Karpas-422 (cell line): ENCODE measurements around the gene ZFAND5. TPM values are rescaled to one million over a fixed set of nuclear protein-coding genes. Genes with fewer than 3 reads are reported as not detected.

Experiments
- DNase-seq: peaks from one replicate; pipeline ENCODE4 v3.0.0-alpha.2; 2015
- H2AFZ ChIP-seq: fragments of 200-600 bp; sonication (generic); 2 replicates; pipeline ENCODE4 v1.6.1; 2014; ENCODE audit warnings: antibody characterized with exemption, low read length, mixed read lengths
- H3K27ac ChIP-seq: fragments of 200-600 bp; sonication (generic); 2 replicates; pipeline ENCODE4 v1.5.1; 2014; ENCODE audit warnings: mild to moderate bottlenecking, low read length, moderate library complexity
- H3K27me3 ChIP-seq: fragments of 200-600 bp; sonication (generic); 2 replicates; pipeline ENCODE4 v1.6.1; 2014; ENCODE audit warnings: low read length, mixed read lengths
- H3K36me3 ChIP-seq: fragments of 200-600 bp; sonication (generic); 2 replicates; pipeline ENCODE4 v1.6.1; 2014; ENCODE audit warnings: low read length, mixed read lengths; ENCODE audit not compliant: insufficient read depth
- H3K4me1 ChIP-seq: fragments of 200-600 bp; sonication (generic); 2 replicates; pipeline ENCODE4 v1.6.1; 2014; ENCODE audit warnings: mild to moderate bottlenecking, low read length, mixed read lengths
- H3K4me2 ChIP-seq: fragments of 200-600 bp; sonication (generic); 2 replicates; pipeline ENCODE4 v1.6.1; 2014; ENCODE audit warnings: low read length, low read depth, mild to moderate bottlenecking; ENCODE audit not compliant: poor library complexity, severe bottlenecking
- H3K4me3 ChIP-seq: fragments of 200-600 bp; sonication (generic); 2 replicates; pipeline ENCODE4 v1.5.1; 2014; ENCODE audit warnings: mild to moderate bottlenecking, antibody characterized with exemption, low read length, mixed read lengths
- H3K79me2 ChIP-seq: fragments of 200-600 bp; sonication (generic); 2 replicates; pipeline ENCODE4 v1.6.1; 2014; ENCODE audit warnings: mild to moderate bottlenecking, low read length, mixed read lengths
- H3K9ac ChIP-seq: fragments of 200-600 bp; sonication (generic); 2 replicates; pipeline ENCODE4 v1.6.0; 2014; ENCODE audit warnings: low read length
- H3K9me2 ChIP-seq: fragments of 200-600 bp; sonication (generic), shearing (Covaris generic); replicated peaks from 2 replicates; pipeline ENCODE4 v1.6.0; 2014; ENCODE audit warnings: mild to moderate bottlenecking, low read length, moderate library complexity; ENCODE audit not compliant: insufficient read depth
- H3K9me3 ChIP-seq: fragments of 300-700, 200-600 bp; sonication (generic); 2 replicates; pipeline ENCODE4 v1.6.1; 2014; ENCODE audit warnings: low read length, mixed read lengths
- H4K20me1 ChIP-seq: fragments of 200-600 bp; sonication (generic); 2 replicates; pipeline ENCODE4 v1.6.1; 2014; ENCODE audit warnings: mild to moderate bottlenecking, antibody characterized with exemption, low read length, low read depth; ENCODE audit not compliant: insufficient read depth
- total RNA-seq: library from RNA; depleted of rRNA; stranded (reverse); fragments of >200 nt; shearing (Covaris generic); gene quantifications from 2 replicates; pipeline ENCODE4 v1.2.3, GENCODE V29; 2014; ENCODE audit warnings: low replicate concordance

Gene ZFAND5
- total RNA-seq, 1 experiment from 2014 or later = 46.4 TPM

- DNase-seq = no peak
- no peak overlapping the region for H3K4me2 ChIP-seq
- no peak overlapping the region for H3K4me3 ChIP-seq
- no peaks in the 10 kb centered on the region for H4K20me1 ChIP-seq
- no peaks in the 10 kb centered on the region for H3K9me3 ChIP-seq
- H3K27ac ChIP-seq = no peak overlapping the region
- no peaks in the 10 kb centered on the region for H3K36me3 ChIP-seq
- no peaks in the 10 kb centered on the region for H3K9me2 ChIP-seq
- H3K9ac ChIP-seq = no peak overlapping the region
- H3K4me1 ChIP-seq = no peaks in the 10 kb centered on the region
- no peaks in the 10 kb centered on the region; the same call in 1 of the 2 replicates for H3K27me3 ChIP-seq
- H3K79me2 ChIP-seq = no peaks in the 10 kb centered on the region
- no peak overlapping the region for H2AFZ ChIP-seq
Observed at GRCh38 chr9:72396247-72397091, 31.5 kb upstream of the ZFAND5 start.

DNA sequence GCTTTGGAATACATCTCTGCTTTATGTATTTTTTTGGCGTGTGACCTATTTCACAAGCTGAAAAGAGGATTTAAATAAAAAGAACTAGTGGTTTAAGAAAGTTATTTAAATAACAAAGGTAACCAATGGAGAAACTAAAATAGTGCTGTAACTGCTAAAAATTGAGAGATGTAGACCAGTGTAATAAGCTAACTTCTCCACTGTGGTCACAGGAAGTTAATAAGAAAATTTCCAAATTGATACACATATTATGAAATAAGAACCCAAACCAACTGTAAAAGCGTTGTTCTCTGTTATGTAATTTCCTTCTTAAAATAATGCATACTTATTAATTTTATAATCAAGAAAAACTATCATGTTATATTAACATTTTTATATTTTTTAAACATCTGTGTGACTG, 29.1 kb upstream of the ZFAND5 start:
- Histone ChIP-seq H3K36me3 (no peaks in the 10 kb centered on the region), H3K4me1 (no peaks in the 10 kb centered on the region), H3K27ac (no peak overlapping the region), H3K4me2 (no peak overlapping the region), H3K9ac (no peak overlapping the region), H3K9me2 (no peaks in the 10 kb centered on the region), H3K9me3 (no peaks in the 10 kb centered on the region), H2AFZ (no peak overlapping the region), H4K20me1 (no peaks in the 10 kb centered on the region), H3K79me2 (no peaks in the 10 kb centered on the region), H3K27me3 (no peaks in the 10 kb centered on the region; the same call in 1 of the 2 replicates), H3K4me3 (no peak overlapping the region)
- DNase-seq = no peak

- H3K9me3 ChIP-seq = no peaks in the 10 kb centered on the region
- DNase-seq = no peak
- no peaks in the 10 kb centered on the region for H4K20me1 ChIP-seq
- H3K4me1 ChIP-seq = no peaks in the 10 kb centered on the region
- H3K36me3 ChIP-seq = no peaks in the 10 kb centered on the region
- H3K27me3 ChIP-seq = no peaks in the 10 kb centered on the region; the same call in 1 of the 2 replicates
- H3K9ac ChIP-seq = no peak overlapping the region
- H3K27ac ChIP-seq = no peak overlapping the region
- H3K4me3 ChIP-seq = no peak overlapping the region
- H3K4me2 ChIP-seq = no peak overlapping the region
- H3K9me2 ChIP-seq = no peaks in the 10 kb centered on the region
- H3K79me2 ChIP-seq = no peaks in the 10 kb centered on the region
- H2AFZ ChIP-seq = no peak overlapping the region
Observed at GRCh38 chr9:72390907-72391306, 25.9 kb upstream of the ZFAND5 start.

- H3K9me2 ChIP-seq = no peaks in the 10 kb centered on the region
- no peaks in the 10 kb centered on the region for H3K9me3 ChIP-seq
- no peaks in the 10 kb centered on the region for H3K79me2 ChIP-seq
- H3K27me3 ChIP-seq = no peaks in the 10 kb centered on the region
- no peak for DNase-seq
- no peaks in the 10 kb centered on the region for H4K20me1 ChIP-seq
- H3K4me1 ChIP-seq = no peaks in the 10 kb centered on the region
- no peak overlapping the region for H3K4me2 ChIP-seq
- H3K9ac ChIP-seq = no peak overlapping the region
- H3K27ac ChIP-seq = no peak overlapping the region
- H3K4me3 ChIP-seq = no peak overlapping the region
- no peak overlapping the region for H2AFZ ChIP-seq
- H3K36me3 ChIP-seq = no peaks in the 10 kb centered on the region
Observed at GRCh38 chr9:72386186-72386585, 21.2 kb upstream of the ZFAND5 start.

DNA sequence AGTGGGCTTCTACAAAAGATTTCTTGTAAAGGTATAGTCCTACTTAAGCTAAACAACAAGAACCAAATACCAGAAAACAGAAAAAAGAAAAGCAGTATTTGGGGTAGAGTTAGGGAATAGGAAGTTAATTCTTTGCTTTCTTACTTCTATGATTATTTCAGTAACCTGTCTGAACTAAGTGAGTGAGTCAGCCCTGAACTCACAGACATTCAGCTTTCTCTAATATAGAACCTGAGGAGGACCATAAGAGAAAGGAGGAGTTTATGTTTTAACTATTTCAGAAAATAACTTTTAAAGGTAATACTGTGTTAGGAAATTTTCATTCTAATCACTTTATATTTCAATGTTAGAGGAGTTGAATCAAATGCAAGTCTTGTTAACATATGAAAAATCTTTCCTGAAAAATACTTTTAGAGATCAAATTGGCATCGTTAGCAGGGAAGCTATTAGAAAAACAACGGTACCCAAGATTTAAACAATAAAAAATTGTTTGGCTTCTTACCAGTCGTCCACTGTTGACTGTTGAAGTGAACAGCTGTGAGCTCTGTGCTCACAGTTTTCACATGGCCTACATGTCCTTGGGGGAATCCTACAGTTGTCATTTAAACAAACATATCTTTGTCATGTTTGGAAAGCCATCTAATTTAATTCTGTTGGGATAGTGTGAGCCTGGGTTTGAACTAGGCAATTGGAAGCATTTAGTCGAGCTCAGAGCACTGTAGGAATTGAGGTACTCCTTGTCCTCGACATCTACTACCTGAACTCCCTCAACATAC, 19.9 kb upstream of the ZFAND5 start:
- Histone ChIP-seq H3K4me3 (no peak overlapping the region), H3K4me2 (no peak overlapping the region), H3K4me1 (no peaks in the 10 kb centered on the region), H4K20me1 (no peaks in the 10 kb centered on the region), H3K27me3 (no peaks in the 10 kb centered on the region), H3K9ac (no peak overlapping the region), H3K9me3 (no peaks in the 10 kb centered on the region), H3K79me2 (no peaks in the 10 kb centered on the region), H3K27ac (no peak overlapping the region), H2AFZ (no peak overlapping the region), H3K9me2 (no peaks in the 10 kb centered on the region), H3K36me3 (no peaks in the 10 kb centered on the region)
- DNase-seq = no peak

GRCh38 chr9:72383978-72384709, 19.1 kb upstream of the ZFAND5 start:
- Histone ChIP-seq H3K27ac (no peak overlapping the region), H3K9me3 (no peaks in the 10 kb centered on the region), H3K4me3 (no peak overlapping the region), H3K27me3 (no peaks in the 10 kb centered on the region), H3K9ac (no peak overlapping the region), H4K20me1 (no peaks in the 10 kb centered on the region), H2AFZ (no peak overlapping the region), H3K36me3 (no peaks in the 10 kb centered on the region), H3K4me2 (no peak overlapping the region), H3K9me2 (no peaks in the 10 kb centered on the region), H3K79me2 (no peaks in the 10 kb centered on the region), H3K4me1 (no peaks in the 10 kb centered on the region)
- no peak for DNase-seq

DNA sequence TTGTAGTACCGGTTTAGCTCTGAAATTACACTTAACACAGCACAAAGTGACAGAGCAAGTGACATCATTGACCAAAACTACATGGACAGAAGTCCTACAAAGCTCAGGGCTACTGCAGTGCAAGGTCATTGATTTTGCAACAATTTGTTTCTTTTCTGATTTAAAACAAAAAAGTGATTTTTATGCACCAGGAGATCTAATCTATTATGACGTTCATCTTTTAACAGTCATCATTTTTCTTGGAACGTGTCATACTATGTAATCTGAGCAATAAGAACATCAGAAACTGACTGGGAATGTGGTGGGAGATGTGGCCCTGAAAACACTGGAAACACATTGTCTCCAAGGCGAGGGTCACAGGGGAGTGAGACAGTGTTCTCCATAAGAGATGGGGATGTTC, 17.4 kb upstream of the ZFAND5 start:
- no peak overlapping the region for H3K27ac ChIP-seq
- H3K4me3 ChIP-seq = no peak overlapping the region
- no peak overlapping the region for H3K4me2 ChIP-seq
- no peaks in the 10 kb centered on the region for H3K4me1 ChIP-seq
- H3K9me2 ChIP-seq = no peaks in the 10 kb centered on the region
- H3K36me3 ChIP-seq = no peaks in the 10 kb centered on the region
- no peaks in the 10 kb centered on the region for H3K27me3 ChIP-seq
- H2AFZ ChIP-seq = no peak overlapping the region
- H4K20me1 ChIP-seq = no peaks in the 10 kb centered on the region
- no peaks in the 10 kb centered on the region for H3K79me2 ChIP-seq
- no peaks in the 10 kb centered on the region for H3K9me3 ChIP-seq
- DNase-seq = no peak
- H3K9ac ChIP-seq = no peak overlapping the region

- H2AFZ ChIP-seq = no peak overlapping the region
- no peak overlapping the region for H3K27ac ChIP-seq
- no peaks in the 10 kb centered on the region for H3K36me3 ChIP-seq
- H3K9me2 ChIP-seq = no peaks in the 10 kb centered on the region
- H3K79me2 ChIP-seq = no peaks in the 10 kb centered on the region
- H4K20me1 ChIP-seq = no peaks in the 10 kb centered on the region
- no peaks in the 10 kb centered on the region for H3K27me3 ChIP-seq
- no peaks in the 10 kb centered on the region for H3K4me1 ChIP-seq
- no peak overlapping the region for H3K4me2 ChIP-seq
- DNase-seq = no peak
- H3K4me3 ChIP-seq = no peak overlapping the region
- no peak overlapping the region for H3K9ac ChIP-seq
- no peaks in the 10 kb centered on the region for H3K9me3 ChIP-seq
Observed at GRCh38 chr9:72377041-72377440, 12.0 kb upstream of the ZFAND5 start.
